ENCODE data around the gene GPR68.

- TF ChIP-seq POLR2A (IDR thresholded peaks at IDR 0.05) (no peak), CTCF (IDR thresholded peaks at IDR 0.05) (no peak)
Measured at GRCh38 chr14:91289464-91289863, 45.0 kb upstream of the GPR68 start.
